GM10266 (cell line): ENCODE data around the gene ZFYVE21.

Experiments
- DNase-seq: peaks from one replicate; pipeline ENCODE4 v3.0.0; 2012; ENCODE audit errors: extremely low spot score
- TF ChIP-seq, protein P1 (sequence below): IDR thresholded peaks from 2 replicates; pipeline ENCODE4 v1.5.1; 2012; ENCODE audit warnings: mild to moderate bottlenecking, low read depth; ENCODE audit not compliant: control insufficient read depth, insufficient read depth; ENCODE audit errors: missing control alignments

The ZFYVE21 gene

DNA sequence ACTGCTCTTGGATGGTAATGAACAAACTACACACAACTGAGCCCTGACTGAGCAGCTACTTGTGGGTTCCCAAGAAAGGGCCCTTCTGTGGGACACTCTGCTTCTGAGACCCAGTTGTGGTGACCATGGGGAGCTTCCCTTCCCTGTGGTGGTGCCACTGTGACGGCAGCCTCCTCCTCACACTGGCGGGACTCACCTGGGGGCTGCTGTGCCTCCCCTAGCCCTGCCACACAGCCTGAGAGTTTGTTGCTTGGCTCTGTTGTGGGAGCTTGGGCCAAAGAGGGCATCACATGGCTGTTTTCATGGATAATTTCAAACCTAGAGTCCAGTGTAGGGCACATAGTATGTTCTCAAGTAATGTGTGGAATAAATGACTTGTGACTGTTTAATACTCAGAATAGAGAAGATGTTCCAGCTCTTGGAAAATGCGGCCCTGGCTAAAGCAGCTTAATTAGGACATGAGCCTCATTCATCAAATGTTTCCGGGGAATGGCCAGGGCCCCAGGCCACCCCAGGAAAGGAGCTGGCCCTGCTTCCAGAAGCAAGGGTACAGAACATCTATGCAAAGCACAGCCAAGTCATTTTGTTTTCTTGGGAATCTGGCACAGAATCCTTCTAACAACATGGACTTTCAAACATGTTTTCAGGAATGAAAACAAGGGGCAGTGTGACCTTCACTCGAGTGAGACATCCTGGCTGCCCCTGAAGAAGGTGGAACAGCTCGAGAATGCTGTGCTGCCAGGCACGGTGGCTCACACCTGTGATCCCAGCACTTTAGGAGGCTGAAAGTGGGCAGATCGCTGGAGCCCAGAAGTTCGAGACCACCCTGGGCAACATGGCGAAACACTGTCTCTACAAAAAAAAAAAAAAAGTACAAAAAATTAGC, 21.2 kb downstream of the ZFYVE21 start:
- DNase-seq, result no peak
- TF ChIP-seq, protein P1, sequence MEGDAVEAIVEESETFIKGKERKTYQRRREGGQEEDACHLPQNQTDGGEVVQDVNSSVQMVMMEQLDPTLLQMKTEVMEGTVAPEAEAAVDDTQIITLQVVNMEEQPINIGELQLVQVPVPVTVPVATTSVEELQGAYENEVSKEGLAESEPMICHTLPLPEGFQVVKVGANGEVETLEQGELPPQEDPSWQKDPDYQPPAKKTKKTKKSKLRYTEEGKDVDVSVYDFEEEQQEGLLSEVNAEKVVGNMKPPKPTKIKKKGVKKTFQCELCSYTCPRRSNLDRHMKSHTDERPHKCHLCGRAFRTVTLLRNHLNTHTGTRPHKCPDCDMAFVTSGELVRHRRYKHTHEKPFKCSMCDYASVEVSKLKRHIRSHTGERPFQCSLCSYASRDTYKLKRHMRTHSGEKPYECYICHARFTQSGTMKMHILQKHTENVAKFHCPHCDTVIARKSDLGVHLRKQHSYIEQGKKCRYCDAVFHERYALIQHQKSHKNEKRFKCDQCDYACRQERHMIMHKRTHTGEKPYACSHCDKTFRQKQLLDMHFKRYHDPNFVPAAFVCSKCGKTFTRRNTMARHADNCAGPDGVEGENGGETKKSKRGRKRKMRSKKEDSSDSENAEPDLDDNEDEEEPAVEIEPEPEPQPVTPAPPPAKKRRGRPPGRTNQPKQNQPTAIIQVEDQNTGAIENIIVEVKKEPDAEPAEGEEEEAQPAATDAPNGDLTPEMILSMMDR, result no peak

DNA sequence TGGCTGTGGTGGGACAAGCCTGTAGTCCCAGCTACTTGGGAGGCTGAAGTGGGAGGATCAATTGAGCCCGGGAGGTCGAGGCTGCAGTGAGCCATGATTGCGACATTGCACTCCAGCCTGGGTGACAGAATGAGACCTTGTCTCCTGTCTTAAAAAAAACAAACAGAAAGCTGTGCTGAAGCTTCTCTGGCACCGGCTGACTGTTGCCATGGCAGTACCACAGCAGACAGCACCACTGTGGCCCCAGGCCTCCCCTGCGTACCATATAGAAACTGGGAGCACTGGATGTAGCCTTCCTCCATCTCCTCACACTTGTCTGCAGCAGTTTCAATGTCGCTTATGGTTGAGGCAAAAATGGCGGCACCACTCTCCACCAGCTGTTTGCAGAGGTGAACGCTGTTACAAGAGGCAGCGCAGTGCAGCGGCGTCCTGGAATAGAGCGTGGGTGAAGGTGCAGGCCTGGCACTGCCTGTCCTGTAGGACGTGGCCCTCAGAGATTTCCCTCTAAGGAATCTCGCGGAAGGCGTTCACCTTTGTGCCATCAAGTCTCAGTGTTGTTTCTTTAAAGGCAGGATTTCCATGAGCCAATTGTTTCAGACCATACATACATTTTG, 21.9 kb downstream of the ZFYVE21 start:
- no peak for DNase-seq
- TF ChIP-seq, protein P1, result no peak

DNA sequence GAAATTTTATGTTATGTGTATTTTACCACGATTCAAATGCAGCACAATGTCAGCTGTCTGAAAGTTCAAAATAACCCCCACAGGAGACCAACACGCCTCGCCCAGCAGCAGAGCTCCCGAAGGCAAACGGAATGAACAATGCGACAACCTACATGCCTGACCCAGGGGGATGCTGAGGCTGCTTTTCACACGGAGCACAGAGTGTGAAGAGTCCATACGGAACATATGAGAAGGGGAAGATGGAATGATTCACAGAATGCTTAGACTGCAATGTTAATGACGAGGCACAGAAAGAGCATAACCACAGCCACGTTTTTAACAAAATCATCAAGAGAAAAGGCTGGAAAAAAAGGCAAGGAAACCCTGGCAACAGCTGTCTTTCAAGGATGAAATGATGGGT, 22.6 kb downstream of the ZFYVE21 start:
- TF ChIP-seq, protein P1, result no peak
- no peak for DNase-seq

DNA sequence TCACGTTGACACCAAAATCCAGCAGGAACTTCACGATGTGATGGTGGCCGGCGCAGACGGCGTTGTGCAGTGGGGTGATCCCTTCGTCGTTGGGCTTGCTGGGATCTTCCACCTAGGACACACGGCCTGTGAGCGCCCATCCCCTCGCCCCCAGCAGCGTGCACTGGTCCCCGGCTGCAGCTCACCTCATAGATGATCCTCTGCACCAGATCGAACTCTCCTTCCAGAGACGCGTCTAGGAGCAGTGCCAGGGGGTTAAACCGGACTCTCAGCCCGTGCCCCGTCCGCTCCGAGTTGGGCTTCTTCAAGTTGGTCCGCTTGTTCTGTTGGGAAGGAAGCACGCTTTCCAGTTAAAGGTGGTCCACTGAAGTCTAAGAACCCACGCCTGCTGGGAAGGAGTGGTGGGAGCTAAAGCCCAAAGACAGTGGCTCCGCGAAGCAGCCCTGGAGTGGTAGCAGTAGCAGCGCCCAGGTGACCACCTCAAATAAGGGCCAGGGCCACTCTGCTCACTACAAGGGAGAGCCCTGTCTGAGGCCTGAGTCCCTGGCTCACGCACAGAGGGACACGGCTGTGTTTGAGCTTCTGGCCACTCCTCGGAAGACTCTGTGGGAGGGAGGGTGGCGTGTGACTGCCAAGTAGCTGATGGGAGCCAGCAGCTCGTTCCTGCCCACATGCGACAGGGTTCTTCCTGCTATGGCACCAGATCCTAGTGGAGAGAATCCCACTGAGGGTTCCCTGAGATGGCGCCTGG, 23.3 kb downstream of the ZFYVE21 start:
- DNase-seq, result no peak
- TF ChIP-seq, protein P1, result no peak

DNA sequence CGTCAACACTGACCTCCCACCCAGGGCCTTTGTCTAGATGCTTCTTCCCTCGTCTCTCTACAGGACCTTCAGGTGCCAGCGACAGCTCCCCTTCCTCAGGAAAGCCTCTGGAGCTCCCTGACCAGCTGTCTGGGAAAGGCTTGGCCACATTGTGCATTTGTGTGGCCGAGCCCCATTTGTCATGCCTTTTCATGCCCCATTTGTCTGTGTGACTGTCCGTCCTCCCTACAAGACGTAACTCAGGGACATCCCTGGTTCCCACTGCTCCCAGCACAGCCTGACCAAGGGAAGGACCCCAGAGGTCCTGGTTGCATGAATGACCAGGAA, 23.8 kb downstream of the ZFYVE21 start:
- no peak for DNase-seq
- TF ChIP-seq, protein P1, result no peak

DNA sequence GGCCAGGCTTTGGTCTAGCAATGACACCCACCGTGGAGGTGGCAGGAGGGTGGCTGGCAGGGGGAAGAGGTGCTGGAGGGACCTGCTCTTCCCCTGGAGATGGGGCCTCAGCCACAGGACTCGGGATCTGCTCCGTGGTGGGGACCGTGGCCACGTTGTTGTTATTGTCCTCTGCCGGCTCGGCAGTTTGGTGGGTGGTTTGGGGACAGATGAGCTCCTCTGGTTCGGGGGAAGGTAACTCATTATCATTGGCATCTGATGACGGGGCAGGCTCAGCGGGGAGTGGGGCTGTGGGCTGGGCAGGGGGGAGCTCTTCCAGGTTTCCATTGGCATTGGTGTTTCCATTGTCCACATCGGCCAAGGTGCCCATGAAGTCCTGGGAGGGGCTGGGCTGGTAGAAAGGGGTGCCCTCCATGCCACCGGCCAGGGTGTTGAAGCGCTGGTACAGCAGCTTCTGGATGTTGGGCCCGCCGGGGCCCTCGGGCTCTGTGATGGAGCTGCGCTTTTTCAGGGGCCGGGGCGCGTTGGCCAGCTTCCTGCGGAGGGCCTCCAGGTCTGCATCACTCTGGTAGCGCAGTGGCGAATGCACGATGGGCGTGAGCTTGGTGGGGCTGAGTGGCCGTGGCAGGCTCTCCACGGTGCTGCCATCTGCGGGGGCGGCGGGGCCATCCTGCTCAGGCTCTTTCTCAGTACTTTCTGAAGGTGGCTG, 24.3 kb downstream of the ZFYVE21 start:
- no peak for DNase-seq
- TF ChIP-seq, protein P1, result no peak
